ENCODE data around the gene DOCK7.

Gene DOCK7

DNA sequence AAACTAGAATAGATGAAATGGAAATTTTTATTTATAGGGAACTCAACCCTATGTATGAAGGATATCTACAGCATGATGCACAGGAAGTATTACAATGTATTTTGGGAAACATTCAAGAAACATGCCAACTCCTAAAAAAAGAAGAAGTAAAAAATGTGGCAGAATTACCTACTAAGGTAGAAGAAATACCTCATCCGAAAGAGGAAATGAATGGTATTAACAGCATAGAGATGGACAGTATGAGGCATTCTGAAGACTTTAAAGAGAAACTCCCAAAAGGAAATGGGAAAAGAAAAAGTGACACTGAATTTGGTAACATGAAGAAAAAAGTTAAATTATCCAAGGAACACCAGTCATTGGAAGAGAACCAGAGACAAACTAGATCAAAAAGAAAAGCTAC lies 243.5 kb downstream of the DOCK7 start:
- Mint-ChIP-seq H3K4me3 (no peak overlapping the region), H3K27me3 (ENCODE audit: low read depth, poor library complexity) (no peaks in the 10 kb centered on the region), H3K9me3 (no peaks in the 10 kb centered on the region), H3K27ac (peak overlapping the region; percentile 74), H3K36me3 (ENCODE audit: low read depth) (peaks cover 97% of the 10 kb centered on the region), H3K4me1 (peaks cover 9% of the 10 kb centered on the region)
- DNase-seq = no peak
- TF ChIP-seq, protein P1, sequence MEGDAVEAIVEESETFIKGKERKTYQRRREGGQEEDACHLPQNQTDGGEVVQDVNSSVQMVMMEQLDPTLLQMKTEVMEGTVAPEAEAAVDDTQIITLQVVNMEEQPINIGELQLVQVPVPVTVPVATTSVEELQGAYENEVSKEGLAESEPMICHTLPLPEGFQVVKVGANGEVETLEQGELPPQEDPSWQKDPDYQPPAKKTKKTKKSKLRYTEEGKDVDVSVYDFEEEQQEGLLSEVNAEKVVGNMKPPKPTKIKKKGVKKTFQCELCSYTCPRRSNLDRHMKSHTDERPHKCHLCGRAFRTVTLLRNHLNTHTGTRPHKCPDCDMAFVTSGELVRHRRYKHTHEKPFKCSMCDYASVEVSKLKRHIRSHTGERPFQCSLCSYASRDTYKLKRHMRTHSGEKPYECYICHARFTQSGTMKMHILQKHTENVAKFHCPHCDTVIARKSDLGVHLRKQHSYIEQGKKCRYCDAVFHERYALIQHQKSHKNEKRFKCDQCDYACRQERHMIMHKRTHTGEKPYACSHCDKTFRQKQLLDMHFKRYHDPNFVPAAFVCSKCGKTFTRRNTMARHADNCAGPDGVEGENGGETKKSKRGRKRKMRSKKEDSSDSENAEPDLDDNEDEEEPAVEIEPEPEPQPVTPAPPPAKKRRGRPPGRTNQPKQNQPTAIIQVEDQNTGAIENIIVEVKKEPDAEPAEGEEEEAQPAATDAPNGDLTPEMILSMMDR (IDR thresholded peaks at IDR 0.05) = no peak

DNA sequence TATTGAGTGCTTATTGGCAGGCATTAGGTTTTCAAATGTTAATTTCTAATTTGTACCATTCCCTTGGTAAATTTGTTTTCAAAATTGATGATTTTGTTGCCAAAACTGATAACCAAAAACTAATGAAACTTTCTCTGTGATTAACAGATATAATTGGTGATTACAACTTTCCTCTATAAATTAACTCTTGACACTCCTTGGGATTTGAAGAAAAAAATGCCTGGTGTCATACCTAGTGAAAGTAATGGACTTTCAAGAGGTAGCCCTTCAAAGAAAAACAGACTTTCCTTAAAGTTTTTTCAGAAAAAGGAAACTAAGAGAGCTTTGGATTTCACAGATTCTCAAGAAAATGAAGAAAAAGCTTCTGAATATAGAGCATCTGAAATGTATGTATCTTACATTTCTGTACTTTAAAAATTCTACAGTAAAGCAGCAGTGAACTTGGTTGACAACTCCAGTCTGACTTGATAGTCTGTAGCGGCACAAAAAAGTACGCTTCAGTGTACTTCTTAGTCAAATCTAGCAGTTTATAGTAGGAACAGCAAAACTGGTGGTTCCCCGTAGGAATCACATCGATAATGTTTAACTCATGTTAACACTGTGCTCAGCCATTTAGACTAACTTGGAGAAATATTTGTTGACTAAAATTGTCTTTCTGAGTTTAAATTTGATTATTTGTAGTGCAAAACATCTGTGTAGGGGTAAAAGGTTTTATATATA lies 248.4 kb downstream of the DOCK7 start:
- peaks cover 38% of the 10 kb centered on the region for H3K4me1 Mint-ChIP-seq
- peaks cover 54% of the 10 kb centered on the region for H3K36me3 Mint-ChIP-seq (ENCODE audit: low read depth)
- no peaks in the 10 kb centered on the region for H3K27me3 Mint-ChIP-seq (ENCODE audit: low read depth, poor library complexity)
- no peak for DNase-seq
- TF ChIP-seq, protein P1 (IDR thresholded peaks at IDR 0.05) = no peak
- peaks cover 4% of the 10 kb centered on the region for H3K9me3 Mint-ChIP-seq
- H3K4me3 Mint-ChIP-seq = peak overlapping the region; percentile 58
- no peak overlapping the region for H3K27ac Mint-ChIP-seq

DNA sequence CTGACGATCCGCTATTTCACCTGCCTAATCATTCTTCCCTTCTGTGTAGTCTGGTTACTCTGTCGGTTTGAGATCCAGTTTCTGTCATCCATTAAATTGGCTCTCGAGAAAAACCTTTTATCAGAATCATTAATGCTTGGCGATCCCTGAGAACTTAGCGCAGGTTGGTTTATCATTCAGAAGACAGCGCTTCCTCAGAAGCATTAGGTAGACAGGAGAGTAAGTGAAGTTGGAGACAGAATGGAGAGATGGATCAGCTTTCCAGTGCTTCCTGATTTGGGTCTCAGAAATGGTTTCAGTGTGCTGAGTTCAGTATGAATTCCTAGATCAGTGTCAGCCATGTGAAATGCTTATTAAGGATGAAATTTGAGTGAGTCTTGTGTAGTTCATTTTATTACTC lies 250.0 kb downstream of the DOCK7 start:
- Mint-ChIP-seq H3K27ac (peak overlapping the region; percentile 80), H3K4me3 (peak overlapping the region; percentile 90), H3K36me3 (ENCODE audit: low read depth) (peaks cover 39% of the 10 kb centered on the region), H3K27me3 (ENCODE audit: low read depth, poor library complexity) (no peaks in the 10 kb centered on the region), H3K9me3 (peaks cover 4% of the 10 kb centered on the region), H3K4me1 (peaks cover 38% of the 10 kb centered on the region)
- no peak for DNase-seq
- TF ChIP-seq, protein P1 (IDR thresholded peaks at IDR 0.05) = no peak

DNA sequence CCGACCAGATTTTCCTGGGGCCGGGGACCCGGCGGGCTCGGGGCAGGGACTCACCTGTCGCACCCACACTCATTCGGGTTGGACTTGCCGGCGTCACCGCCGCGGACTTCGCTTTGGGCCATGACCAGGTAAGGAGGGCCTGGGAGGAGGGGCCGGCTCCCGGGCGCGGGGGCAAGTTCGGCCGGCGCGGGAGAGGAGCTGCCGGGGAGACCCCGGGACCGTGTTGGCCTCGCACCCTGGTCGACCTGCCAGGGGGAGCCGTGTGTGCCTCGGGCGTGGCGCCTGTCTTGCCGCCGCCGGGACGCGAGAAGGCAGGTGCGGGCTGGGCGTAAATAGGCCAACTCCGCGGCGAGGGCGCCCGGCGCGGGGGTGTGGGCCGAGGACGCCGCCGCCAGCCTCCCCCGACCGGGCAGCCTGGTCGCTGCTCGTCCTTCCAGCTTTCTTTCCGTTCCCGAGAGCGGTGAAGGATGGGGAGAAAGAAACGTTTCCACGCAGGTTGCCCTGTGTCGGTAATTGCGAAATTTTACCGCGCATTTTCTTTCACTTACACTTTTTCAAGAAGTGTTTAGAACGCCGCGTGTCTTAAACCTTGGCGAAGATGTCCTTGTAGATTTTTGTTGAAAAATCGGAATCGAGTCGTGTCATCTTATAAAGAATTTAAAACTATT lies 250.8 kb downstream of the DOCK7 start:
- no peak for DNase-seq
- TF ChIP-seq, protein P1 (IDR thresholded peaks at IDR 0.05) = no peak
- H3K9me3 Mint-ChIP-seq = peaks cover 4% of the 10 kb centered on the region
- H3K4me3 Mint-ChIP-seq = peak overlapping the region; percentile 90
- no peaks in the 10 kb centered on the region for H3K27me3 Mint-ChIP-seq (ENCODE audit: low read depth, poor library complexity)
- H3K36me3 Mint-ChIP-seq (ENCODE audit: low read depth) = peaks cover 31% of the 10 kb centered on the region
- H3K4me1 Mint-ChIP-seq = peaks cover 38% of the 10 kb centered on the region
- H3K27ac Mint-ChIP-seq = peak overlapping the region; percentile 80

DNA sequence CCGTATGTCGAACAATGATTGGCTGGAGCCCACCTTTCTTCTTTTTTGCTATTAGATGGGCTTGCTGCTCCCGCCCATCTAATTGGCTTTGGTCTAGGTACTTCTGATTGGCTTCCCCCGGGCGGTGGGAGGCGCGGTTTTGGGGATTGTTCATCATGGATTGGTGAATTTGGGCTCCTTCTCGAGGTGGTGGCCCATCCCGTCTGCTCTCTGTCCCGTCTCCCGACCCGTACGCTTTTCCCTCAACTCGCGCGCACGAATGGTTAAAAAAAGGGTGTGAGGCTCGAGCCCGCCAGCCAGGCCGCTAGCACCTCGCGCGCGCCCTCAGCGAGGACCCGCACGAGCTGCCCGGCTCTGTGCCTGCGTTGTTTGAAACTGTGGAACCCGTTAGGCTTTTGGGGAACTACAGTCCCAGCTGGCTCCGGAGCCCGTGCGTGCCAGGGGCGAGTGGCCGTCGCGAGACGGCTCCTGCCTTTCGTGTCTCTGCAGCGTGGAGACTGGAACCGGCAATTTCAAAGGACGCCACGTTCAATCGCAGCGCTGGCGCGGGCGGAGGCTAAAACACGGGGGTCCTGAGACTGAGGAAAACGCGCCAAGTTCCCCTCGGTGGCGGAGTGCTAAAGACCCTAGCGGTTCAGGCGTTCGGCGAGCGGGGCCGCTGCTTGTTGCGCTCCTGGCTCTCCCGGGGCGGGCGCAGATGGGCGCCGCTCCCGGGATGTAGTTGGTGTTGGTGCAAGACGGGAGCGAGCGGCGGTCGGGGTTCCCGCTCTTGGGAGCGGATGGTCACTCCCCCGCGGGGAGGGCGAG lies 251.5 kb downstream of the DOCK7 start, which contains the start of gene USP1:
Gene USP1, plus strand, starts transcription at position 584 of the 807 bp plus-strand sequence. CDS start 2,819 bp downstream, outside the sequence.
- H3K27ac Mint-ChIP-seq = peak within 1 kb of the TSS; percentile 100
- DNase-seq = peak; percentile 93
- TF ChIP-seq, protein P1 (IDR thresholded peaks at IDR 0.05) = no peak
- peak within 1 kb of the TSS; percentile 90 for H3K4me3 Mint-ChIP-seq
- H3K27me3 Mint-ChIP-seq (ENCODE audit: low read depth, poor library complexity) = no peaks in the 10 kb centered on the region
- H3K9me3 Mint-ChIP-seq = peaks cover 4% of the 10 kb centered on the region
- peaks cover 24% of the 10 kb centered on the region for H3K36me3 Mint-ChIP-seq (ENCODE audit: low read depth)
- H3K4me1 Mint-ChIP-seq = peaks cover 38% of the 10 kb centered on the region

Data from nephron progenitor cell (in vitro differentiated cells).